K562 (cell line): Measurements from ENCODE around the gene BRAT1.

Source experiments
- CBFB ChIP-seq: sonication (generic); formaldehyde crosslinking; IDR thresholded peaks from 2 replicates; pipeline ENCODE4 v1.4.0; 2020; ENCODE audit warnings: mild to moderate bottlenecking, missing genetic modification reagents
- GTF2E2 ChIP-seq: fragments of 200-800 bp; sonication (Bioruptor generic); IDR thresholded peaks from 2 replicates; pipeline ENCODE4 v1.6.1; 2016; ENCODE audit warnings: missing genetic modification characterization, missing compliant biosample characterization
- NFYB ChIP-seq: IDR thresholded peaks from 2 replicates; pipeline ENCODE4 v1.6.1; 2011; ENCODE audit warnings: mild to moderate bottlenecking, moderate library complexity; ENCODE audit not compliant: insufficient read length; ENCODE audit errors: extremely low read depth
- RAD21 ChIP-seq, 2 experiments: fragments of 250-450 bp in 1 of 2; fragments of 450-650 bp in 1 of 2; sonication (Bioruptor Pico) in 1 of 2; formaldehyde crosslinking in 1 of 2; IDR thresholded peaks in 1 of 2; conservative IDR thresholded peaks in 1 of 2; 2 replicates each; pipeline versions ENCODE4 v1.4.0 to v1.8.0; 2020 to 2022; ENCODE audit warnings: mild to moderate bottlenecking in 2 of 2, moderate library complexity in 1 of 2
- ZNF140 ChIP-seq: fragments of 250-450 bp; sonication (Bioruptor Pico); IDR thresholded peaks from 2 replicates; pipeline ENCODE4 v1.8.0; 2021; ENCODE audit warnings: moderate library complexity, mild to moderate bottlenecking, inconsistent platforms
- TF ChIP-seq, protein P1 (sequence below), 3 experiments: IDR thresholded peaks in 2 of 3; conservative IDR thresholded peaks in 1 of 3; 2 replicates each; pipeline ENCODE4 v1.5.1; 2011 to 2012; ENCODE audit warnings: low read length in 3 of 3, mild to moderate bottlenecking in 3 of 3, control low read depth in 2 of 3, improper control_type of control experiment in 1 of 3, inconsistent platforms in 1 of 3, low read depth in 1 of 3, mixed read lengths in 1 of 3, moderate library complexity in 1 of 3; ENCODE audit not compliant: insufficient read depth in 2 of 3
- TF ChIP-seq, protein P2 (sequence below), 2 experiments: fragments of 450-650 bp; formaldehyde crosslinking in 1 of 2; IDR thresholded peaks; 2 replicates each; pipeline versions ENCODE4 v1.4.0 to v1.6.1; 2014 to 2020; ENCODE audit warnings: mild to moderate bottlenecking in 2 of 2, borderline replicate concordance in 1 of 2, low read depth in 1 of 2

DNA sequence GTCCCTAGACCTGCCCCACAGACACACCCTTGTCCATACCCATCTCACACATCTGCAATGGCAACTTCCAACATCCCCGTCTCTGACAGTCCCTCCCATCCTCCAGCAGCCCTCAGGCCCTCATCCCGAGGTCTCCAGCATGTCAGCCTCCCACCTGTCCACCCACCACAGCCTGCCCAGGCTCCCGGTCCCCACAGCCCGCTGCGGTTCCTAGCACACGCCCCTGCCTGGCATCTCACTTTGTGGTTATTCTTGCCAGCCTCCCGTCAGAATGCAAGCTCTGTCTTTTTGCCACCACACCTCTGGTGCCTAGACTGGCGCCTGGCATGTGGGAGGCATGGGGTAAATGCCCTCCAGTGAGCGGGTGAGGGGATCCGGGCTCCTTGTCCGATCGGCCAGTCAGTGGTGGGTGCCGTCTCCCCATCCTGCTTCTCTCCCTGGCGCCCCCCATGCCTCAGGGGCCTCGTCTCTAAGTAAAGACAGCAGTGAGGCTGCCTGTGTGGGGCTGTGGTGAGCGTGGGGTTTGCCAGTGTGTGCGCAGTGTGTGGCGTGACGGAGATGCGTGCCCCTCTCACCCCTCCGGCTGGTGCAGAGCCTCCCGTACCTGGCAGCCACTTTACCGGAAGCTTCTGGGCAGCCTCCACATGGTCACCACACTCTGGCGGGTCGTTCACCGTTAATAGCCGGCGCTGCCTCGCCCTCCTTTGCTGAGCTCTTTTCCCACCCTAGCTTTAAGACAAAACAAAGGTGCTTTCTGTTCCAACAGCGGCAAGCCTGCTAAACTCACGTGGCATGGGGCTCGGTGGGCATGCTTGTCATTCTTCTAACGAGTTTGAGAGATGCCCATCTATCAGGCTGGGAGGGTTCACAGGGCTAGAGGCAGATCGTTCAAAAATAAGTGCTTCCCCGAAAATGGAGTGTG is 48.0 kb upstream of the BRAT1 start:
- no peak for TF ChIP-seq CBFB (CRISPR knock-in tag)
- TF ChIP-seq, protein P1, sequence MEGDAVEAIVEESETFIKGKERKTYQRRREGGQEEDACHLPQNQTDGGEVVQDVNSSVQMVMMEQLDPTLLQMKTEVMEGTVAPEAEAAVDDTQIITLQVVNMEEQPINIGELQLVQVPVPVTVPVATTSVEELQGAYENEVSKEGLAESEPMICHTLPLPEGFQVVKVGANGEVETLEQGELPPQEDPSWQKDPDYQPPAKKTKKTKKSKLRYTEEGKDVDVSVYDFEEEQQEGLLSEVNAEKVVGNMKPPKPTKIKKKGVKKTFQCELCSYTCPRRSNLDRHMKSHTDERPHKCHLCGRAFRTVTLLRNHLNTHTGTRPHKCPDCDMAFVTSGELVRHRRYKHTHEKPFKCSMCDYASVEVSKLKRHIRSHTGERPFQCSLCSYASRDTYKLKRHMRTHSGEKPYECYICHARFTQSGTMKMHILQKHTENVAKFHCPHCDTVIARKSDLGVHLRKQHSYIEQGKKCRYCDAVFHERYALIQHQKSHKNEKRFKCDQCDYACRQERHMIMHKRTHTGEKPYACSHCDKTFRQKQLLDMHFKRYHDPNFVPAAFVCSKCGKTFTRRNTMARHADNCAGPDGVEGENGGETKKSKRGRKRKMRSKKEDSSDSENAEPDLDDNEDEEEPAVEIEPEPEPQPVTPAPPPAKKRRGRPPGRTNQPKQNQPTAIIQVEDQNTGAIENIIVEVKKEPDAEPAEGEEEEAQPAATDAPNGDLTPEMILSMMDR (IDR thresholded peaks at IDR 0.05 in 2 of 3, conservative IDR thresholded peaks at IDR 0.05 in 1 of 3; ENCODE audit: insufficient read depth in 2 of 3, low read depth in 1 of 3, low read length in 3 of 3), result no peak
- no peak for TF ChIP-seq RAD21 (CRISPR knock-in tag; conservative IDR thresholded peaks at IDR 0.05 in 1 of 2, IDR thresholded peaks at IDR 0.05 in 1 of 2)
- TF ChIP-seq, protein P2, sequence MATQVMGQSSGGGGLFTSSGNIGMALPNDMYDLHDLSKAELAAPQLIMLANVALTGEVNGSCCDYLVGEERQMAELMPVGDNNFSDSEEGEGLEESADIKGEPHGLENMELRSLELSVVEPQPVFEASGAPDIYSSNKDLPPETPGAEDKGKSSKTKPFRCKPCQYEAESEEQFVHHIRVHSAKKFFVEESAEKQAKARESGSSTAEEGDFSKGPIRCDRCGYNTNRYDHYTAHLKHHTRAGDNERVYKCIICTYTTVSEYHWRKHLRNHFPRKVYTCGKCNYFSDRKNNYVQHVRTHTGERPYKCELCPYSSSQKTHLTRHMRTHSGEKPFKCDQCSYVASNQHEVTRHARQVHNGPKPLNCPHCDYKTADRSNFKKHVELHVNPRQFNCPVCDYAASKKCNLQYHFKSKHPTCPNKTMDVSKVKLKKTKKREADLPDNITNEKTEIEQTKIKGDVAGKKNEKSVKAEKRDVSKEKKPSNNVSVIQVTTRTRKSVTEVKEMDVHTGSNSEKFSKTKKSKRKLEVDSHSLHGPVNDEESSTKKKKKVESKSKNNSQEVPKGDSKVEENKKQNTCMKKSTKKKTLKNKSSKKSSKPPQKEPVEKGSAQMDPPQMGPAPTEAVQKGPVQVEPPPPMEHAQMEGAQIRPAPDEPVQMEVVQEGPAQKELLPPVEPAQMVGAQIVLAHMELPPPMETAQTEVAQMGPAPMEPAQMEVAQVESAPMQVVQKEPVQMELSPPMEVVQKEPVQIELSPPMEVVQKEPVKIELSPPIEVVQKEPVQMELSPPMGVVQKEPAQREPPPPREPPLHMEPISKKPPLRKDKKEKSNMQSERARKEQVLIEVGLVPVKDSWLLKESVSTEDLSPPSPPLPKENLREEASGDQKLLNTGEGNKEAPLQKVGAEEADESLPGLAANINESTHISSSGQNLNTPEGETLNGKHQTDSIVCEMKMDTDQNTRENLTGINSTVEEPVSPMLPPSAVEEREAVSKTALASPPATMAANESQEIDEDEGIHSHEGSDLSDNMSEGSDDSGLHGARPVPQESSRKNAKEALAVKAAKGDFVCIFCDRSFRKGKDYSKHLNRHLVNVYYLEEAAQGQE (IDR thresholded peaks at IDR 0.05; ENCODE audit: borderline replicate concordance), result no peak
- TF ChIP-seq, protein P2 (CRISPR knock-in tag; IDR thresholded peaks at IDR 0.05; ENCODE audit: low read depth), result no peak
- TF ChIP-seq GTF2E2, result no peak
- no peak for TF ChIP-seq NFYB
- TF ChIP-seq ZNF140 (CRISPR knock-in tag), result no peak
